GM19099 (cell line): ENCODE data around the gene PACS2.

Source experiments
- POLR2A ChIP-seq: IDR thresholded peaks from 3 replicates; pipeline ENCODE4 v1.6.1; 2011; ENCODE audit warnings: low read depth; ENCODE audit not compliant: insufficient read length; ENCODE audit errors: extremely low read depth

PACS2 gene

DNA sequence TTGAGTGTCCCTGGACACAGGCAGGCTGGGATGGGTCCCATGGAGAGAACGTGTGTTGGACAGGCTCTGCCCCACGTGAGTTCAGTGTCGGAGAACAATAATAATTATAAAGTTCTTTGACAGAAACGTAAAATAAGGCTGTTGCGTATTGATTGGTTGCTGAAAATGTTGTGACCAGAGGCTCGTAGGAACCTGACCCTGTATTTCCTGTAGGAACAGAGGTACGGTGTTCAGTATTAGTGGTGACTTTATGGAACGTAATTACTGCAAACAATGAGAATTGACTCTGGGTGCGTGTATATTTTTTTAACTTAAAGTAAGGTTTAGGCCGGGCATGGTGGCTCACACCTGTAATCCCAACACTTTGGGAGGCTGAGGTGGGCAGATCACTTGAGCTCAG lies 112.9 kb downstream of the PACS2 start:
- no peak for TF ChIP-seq POLR2A

DNA sequence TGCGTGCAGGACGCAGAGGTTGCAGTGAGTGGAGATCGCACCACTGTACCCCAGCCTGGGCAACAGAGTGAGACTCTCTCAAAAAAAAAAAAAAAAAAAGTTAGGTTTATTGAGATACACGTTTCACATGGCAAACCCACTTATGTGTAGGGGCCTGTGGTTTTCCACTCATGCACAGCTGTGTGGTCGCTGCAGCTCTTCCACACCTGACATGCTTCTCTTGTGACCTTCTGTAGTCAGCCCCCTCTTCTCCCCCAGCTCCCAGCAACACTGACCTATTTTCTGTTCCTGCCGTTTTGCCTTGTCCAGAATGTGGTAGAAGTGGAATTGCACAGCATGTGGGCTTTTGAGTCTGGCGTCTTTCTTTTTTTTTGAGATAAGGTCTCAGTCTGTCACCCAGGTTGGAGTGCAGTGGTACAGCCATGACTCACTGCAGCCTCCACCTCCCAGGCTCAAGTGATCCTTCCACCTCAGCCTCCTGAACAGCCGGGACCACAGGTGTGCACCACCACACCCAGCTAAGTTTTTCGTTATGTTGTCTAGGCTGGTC lies 113.5 kb downstream of the PACS2 start:
- no peak for TF ChIP-seq POLR2A

DNA sequence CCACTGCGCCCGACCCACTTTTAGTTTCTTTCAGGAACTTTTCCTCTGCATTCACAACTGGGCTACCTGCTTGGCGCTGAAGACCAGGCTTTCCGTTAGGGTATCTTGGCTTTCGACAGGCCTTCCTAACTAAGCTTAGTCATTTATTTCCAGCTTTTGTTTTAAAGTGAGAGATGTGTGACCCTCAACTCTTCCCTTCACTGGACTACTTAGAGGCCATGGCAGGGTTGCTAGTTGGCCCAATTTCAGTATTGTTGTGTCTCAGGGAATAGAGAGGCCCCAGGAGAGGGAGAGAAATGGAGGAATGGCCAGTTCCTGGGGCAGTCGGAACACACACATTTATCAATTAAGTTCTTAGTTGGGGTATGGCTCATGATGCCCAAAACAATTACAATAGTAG lies 115.5 kb downstream of the PACS2 start:
- TF ChIP-seq POLR2A, result no peak

DNA sequence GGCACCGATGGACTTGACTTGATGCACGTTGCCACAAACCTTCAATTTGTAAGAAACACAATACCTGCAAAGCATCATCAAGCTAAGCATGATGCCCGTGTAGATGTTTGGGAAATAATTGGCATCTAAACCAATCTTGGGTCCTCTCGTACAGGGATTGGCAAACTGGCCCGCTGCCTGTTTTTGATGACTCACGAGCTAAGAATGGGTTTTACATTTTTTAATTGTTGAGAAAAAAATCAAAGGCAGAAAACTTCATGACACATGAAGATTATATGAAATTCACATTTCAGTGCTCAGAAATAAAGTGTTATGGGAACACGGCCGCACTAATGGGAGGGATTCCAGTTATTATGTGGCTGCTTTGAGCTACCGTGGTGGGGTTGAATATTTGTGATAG lies 116.0 kb downstream of the PACS2 start:
- no peak for TF ChIP-seq POLR2A

DNA sequence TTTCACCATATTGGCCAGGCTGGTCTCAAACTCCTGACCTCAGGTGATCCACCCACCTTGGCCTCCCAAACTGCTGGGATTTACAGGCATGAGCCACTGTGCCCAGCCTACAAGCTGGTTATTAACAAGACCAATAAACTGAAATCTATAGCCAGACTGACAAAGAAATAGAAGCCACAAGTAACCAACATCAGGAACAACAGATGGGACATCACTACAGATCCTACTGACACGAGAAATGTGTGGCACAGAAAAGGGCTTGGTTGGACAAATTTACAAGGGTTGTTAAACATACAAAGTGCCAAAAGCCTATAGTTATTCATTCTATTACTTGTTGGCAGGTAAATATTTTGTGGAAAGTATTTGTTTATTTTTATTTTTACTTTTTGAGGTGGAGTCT lies 116.7 kb downstream of the PACS2 start:
- TF ChIP-seq POLR2A, result no peak

DNA sequence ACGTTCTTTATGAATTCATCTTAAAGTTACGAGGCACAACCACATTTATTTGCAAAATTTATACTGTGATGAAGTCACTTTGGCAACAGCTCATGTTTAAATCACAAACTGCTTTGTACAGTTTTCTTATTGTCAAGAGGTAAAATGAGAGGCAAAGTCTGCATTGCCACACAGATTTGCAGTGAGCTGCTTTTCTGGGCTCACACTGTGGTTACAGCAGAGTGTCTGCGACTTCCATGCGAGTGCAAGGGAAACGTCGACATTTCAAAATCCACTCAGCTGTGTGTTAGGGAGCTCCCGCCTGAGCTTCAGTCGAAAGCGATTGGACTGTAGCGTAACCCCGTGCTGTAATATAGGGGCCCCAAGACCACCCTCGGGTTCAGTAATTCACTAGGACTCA lies 118.1 kb downstream of the PACS2 start:
- TF ChIP-seq POLR2A, result no peak

DNA sequence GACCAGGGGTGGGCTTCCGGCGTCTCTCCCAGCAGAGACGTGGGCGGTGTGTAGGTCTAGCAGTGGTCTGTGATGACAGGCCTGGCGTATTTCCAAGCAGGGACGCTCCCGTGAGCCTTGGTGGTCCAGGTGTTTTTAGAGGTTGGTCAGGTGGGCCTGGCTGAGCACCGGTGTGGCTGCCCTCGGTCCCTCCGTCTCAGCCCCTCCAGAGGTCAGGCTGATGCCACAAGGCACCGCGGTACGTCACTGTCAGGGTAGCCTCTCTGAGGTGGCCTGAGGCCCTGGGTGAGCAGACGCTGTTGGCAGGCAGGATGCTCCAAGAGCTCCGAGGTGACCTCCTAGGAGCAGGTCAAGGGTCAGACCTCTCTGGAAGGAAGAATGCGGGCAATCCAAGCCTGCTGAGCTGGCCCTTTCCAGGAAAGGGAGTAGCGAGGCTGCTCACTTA lies 118.6 kb downstream of the PACS2 start:
- TF ChIP-seq POLR2A, result no peak

DNA sequence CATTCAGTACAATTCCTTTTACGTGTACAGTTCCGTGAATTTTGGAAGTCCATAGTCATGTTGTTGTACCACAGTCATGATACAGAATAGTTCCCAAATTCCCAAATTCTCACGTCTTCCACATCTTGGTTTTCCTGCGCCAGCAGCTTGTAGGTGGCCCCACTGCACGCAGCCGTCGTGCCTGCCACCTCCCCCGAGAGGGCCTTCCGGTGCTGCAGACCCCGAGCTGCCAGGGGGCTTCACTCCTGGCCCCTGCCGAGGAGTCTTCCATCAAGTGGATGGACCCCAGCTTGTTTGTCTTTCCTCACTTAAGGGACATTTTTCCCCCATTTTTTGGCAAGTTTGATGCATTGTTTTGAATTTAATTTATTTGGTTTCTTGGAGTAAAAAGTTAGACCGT lies 121.9 kb downstream of the PACS2 start:
- TF ChIP-seq POLR2A, result no peak

DNA sequence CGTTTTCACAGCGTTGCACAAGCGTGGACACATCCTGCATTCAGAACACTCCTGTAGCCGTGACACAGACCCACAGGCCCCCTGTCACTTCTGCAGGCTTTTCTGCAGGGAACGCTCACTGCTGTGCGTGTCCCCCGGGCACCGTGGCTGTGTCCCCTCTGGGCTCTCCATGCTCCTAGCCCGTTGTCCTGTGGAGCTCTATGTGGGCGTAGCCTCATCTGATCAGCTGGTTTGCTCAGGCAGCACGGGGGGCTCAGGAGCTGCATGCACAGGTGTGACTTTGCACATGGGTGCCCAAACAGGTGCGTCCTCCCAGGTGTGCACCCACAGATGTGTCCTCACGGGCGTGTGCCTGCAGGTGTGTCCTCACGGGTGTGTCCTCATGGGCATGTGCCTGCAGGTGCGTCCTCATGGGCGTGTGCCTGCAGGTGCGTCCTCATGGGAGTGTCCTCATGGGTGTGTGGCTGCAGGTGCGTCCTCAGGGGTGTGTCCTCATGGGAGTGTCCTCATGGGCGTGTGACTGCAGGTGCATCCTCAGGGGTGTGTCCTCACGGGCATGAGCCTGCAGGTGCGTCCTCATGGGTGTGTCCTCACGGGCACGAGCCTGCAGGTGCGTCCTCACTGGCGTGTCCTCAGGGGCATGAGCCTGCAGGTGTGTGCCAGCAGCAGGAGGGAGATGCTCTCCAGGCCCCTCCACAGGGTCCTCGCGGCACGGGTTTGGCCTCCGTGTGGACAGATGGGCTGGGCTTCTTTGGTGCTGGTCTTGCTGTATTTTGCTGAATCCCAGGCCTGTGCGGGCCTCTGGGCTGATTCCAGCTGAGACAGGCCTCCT lies 122.6 kb downstream of the PACS2 start:
- no peak for TF ChIP-seq POLR2A

DNA sequence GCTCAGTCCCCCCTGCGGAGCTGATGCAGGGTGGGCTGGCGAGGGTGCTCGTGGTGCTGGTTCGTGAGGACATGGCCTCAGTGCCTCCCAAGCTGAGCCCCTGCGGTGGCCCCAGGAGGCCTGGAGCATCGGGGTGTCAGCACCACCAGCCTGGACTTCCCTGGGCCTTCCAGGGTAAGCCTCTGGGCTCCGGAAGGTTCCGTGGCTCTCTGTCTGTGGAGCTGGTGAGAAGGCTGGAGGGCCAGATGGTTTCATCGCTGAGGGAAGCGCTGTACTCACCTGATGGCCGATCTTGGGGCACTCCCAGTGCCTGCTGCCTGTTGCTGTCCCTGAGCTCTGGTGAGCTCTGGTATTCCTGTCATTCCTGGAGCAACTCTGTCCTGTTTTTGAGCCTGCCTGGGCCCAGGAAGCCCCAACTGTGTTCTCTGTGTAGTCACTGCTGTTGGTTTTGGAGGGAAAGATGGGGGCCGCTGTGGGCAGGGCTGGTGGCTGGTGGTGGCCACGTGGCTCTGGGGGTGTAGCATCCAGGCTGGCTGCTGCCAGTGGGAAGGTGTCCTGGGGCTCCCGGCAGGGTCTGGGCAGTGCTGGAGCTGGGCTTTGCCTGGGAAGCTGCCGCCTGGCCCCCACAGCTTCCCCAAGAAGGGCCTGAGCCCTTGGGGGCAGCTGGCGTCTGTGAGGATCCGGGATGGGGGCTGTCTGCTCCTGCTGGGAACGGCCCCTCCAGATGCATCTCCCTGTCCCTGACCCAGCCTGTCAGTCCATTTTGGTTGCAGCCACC lies 123.4 kb downstream of the PACS2 start:
- TF ChIP-seq POLR2A, result no peak

DNA sequence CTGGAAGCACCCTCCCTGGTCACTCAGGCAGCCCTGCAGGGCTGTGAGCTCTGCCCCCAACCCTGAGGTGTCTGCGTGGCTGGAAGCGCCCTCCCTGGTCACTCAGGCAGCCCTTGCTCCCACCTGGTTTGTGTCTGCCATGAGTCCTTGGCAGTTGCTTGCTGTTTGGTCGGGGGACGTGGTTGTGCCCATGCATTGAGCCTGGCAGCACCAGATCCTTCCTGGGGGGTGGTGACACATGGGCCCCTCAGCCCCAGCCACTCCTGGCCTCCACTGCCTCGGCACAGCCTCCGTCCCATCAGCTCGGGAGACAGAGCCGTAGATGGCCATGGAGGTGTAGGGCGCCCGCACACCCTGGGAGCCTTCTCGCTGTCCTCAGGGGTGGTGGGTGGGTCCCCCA lies 124.6 kb downstream of the PACS2 start:
- no peak for TF ChIP-seq POLR2A

DNA sequence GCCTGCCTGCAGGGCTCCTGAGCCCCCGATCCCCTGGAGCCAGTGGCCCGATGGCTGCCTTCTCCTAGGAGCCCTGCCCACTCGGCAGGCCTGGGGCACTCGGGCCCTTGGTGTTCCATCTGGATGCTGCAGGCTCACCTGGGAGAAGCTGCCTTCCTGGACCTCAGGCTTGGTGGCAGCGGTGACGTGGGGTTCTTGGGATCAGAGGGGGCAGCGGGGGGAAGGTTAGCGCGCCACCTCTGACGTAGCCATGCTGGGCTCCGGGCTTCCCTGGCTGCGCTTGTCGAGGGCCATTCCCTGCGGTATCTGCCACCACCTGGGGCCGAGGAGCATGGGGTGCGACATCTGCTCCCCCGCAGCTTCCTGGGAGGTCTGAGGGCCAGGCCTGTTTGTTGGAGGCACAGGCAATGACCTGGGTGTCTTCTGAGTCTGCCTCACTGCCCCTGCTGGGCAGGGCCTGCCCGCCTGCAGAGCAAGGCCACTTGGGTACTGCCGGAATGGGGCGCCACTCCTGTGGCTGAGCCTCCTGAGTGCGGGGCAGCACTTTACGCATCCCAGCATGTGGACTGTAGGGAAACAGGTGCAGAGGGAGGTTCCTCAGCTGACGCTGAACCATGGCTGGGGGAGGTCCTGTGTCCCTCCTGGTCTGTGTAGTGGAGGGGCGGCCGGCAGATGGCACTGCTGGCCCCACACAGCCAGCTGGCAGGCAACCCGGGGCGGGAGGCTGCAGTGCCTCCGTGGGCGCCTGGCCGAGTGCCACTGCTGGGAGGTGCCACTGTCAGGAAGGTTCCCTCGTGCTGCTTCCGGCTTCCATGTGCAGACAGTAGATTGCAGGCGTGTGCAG lies 125.4 kb downstream of the PACS2 start:
- no peak for TF ChIP-seq POLR2A

DNA sequence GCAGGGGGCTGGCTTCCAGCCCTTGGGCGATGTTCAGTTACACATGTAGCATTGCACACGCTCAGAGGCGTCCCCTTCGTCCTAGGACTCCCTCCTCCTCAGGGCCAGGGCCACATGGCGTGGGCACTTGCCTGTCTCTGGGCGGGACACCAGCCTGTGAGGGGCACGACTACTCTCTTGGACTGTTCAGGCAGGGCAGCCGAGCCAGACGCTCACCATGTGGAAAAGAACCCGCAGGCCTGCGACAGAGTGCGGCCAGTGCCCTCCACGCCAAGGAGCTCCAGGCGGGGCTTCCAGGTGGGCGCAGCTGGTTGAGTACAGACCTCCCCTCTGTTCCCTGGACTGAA lies 126.0 kb downstream of the PACS2 start:
- no peak for TF ChIP-seq POLR2A

DNA sequence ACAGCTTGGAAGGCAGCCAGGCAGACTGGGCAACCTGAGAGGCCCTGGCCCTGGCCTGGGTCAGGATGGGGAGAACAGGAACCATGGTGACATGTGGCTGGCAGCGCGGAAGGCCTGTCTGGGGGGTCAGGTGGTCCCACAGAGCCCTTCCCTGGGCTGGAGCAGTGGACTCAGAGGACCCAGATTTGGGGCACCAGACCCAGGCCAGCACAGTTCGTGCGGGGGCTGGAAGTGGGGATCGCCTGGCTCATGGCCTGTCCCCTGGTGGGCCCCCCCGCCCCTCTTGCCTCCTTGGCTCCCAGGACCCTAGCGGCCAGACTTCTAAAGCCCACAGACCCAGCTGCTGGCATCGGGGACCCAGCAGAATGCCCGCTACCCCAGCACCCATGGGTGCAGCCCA lies 126.4 kb downstream of the PACS2 start:
- TF ChIP-seq POLR2A, result no peak

DNA sequence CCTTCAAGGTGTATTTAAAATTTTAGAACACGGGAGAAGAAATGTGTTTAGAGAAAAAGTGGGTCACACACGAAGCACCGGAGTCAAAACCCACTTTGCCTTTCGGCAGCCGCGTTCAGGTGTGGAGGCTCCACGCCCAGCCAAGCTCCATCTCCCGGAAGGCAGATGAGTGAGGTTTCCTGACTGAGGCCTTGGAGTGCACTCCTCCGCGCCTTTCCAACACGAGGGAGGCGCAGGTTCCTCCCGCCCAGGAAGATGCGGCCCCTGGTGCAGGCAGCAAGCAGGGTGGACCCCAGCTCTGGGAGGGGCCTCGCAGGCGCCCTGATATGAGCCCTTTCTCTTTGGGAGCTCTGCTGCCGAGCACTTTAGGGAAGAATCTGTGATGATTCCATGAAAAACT lies 127.6 kb downstream of the PACS2 start:
- TF ChIP-seq POLR2A, result no peak
